NCI-H460 (cell line): ENCODE measurements around the gene OLR1. TPM values are rescaled to one million over a fixed set of nuclear protein-coding genes. Genes with fewer than 3 reads are reported as not detected.

Experiments used
- DNase-seq: peaks from one replicate; pipeline ENCODE4 v3.0.0-alpha.2; 2016; ENCODE audit warnings: low read depth; ENCODE audit errors: extremely low read depth
- total RNA-seq: library from RNA; depleted of rRNA; stranded (reverse); fragments of >200 nt; shearing (Covaris generic); gene quantifications from 2 replicates; pipeline ENCODE4 v1.2.3, GENCODE V29; 2014; rRNA removed

OLR1 gene
- total RNA-seq, 1 experiment from 2014 or later = not detected

DNA sequence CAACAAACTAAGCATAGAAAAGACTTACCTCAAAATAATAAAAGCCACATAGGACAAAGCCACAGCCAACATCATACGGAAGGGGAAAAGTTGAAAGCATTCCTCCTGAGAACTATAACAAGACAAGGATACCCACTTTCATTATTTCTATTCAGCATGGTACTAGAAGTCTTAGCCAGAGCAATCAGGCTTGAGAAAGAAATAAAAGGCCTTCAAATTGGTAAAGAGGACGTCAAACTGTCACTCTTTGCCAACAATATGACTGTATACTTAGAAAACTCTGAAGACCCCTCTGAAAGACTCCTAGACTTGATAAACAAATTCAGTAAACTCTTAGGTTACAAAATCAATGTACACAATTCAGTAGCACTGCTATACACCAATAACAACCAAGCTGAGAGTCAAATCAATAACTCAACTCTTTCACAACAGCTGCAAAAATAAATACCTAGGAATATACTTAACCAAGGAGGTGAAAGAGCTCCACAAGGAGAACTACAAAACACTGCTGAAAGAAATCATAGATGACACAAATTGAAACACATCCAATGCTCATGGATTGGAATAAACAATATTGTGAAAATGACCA is 61.6 kb downstream of the OLR1 start:
- no peak for DNase-seq

Other genes with a start within 250 kb of the OLR1 start
- gene CLEC2A, start 239.8 kb downstream of the OLR1 start, total RNA-seq = not detected in 2 replicates
- gene CLEC12A, start 200.7 kb downstream of the OLR1 start, total RNA-seq = not detected in 2 replicates
- not detected in 2 replicates for gene CLEC1B, start 173.0 kb downstream of the OLR1 start, total RNA-seq
- gene CLEC12B, start 161.5 kb downstream of the OLR1 start, total RNA-seq = not detected in 2 replicates
- gene CLEC9A, start 141.4 kb downstream of the OLR1 start, total RNA-seq = not detected in 2 replicates
- not detected in 2 replicates for gene CLEC1A, start 73.1 kb downstream of the OLR1 start, total RNA-seq
- gene CLEC7A, start 41.9 kb downstream of the OLR1 start, total RNA-seq = not detected in 2 replicates
- not detected in 2 replicates for gene TMEM52B, start 6.9 kb upstream of the OLR1 start, total RNA-seq
- gene GABARAPL1, start 40.7 kb upstream of the OLR1 start, total RNA-seq = 38.1 and 42.7 TPM in 2 replicates
- not detected in 2 replicates for gene KLRD1, start 135.7 kb upstream of the OLR1 start, total RNA-seq
- gene KLRK1, start 217.9 kb upstream of the OLR1 start, total RNA-seq = not detected in 2 replicates
- not detected in 2 replicates for gene KLRC4, start 237.6 kb upstream of the OLR1 start, total RNA-seq
- 0.46 TPM in 1 of 2 replicates, not detected in the other for gene KLRC3, start 248.5 kb upstream of the OLR1 start, total RNA-seq